HepG2 (cell line): ENCODE results near the gene ZNF624. TPM values are rescaled to one million over a fixed set of nuclear protein-coding genes. Genes with fewer than 3 reads are reported as not detected.

Experiments used
- RXRB ChIP-seq: IDR thresholded peaks from 2 replicates; pipeline ENCODE4 v1.6.1; 2016; ENCODE audit warnings: borderline replicate concordance, missing genetic modification reagents, missing compliant biosample characterization
- XBP1 ChIP-seq: sonication (generic); formaldehyde crosslinking; IDR thresholded peaks from 2 replicates; pipeline ENCODE4 v1.5.0; 2020; ENCODE audit warnings: missing genetic modification reagents
- polyA plus RNA-seq, 8 experiments: library from polyadenylated mRNA; depleted of rRNA in 3 of 8; stranded (reverse) in 7 of 8; unstranded in 1 of 8; fragments of >200 nt; fragmentation: Illumina TruSeq in 4 of 8; extraction: Trizol in 4 of 8; gene quantifications; 2 replicates each; pipeline versions ENCODE4 v1.2.1 to v1.2.3, GENCODE V29; 2011 to 2016; ENCODE audit warnings: low read depth in 4 of 8, missing spikeins in 1 of 8, mixed read lengths in 1 of 8; ENCODE audit not compliant: insufficient read depth in 1 of 8
- small RNA-seq, 3 experiments: library from RNA; depleted of rRNA; stranded (forward); fragments of <200 nt; gene quantifications; one replicate each; pipeline ENCODE3, GENCODE V24; 2012; ENCODE audit warnings: low read depth in 2 of 3, low replicate concordance in 1 of 3; ENCODE audit not compliant: insufficient read length in 3 of 3, insufficient read depth in 2 of 3
- total RNA-seq, 5 experiments: library from RNA; depleted of rRNA; stranded (reverse); fragments of >200 nt; fragmentation: Illumina TruSeq; extraction: Trizol; gene quantifications; 2 replicates each; pipeline ENCODE4 v1.2.3, GENCODE V29; 2016; ENCODE audit warnings: low read depth in 1 of 5

Gene ZNF624
- total and polyA plus RNA-seq, 2 of the 13 experiments (the other 11 are each of a cell fraction or from before 2014, with no cell fraction given), result 0.75 to 3.5 TPM

- TF ChIP-seq RXRB, result no peak
- no peak for TF ChIP-seq XBP1 (CRISPR knock-in tag)
Measured at GRCh38 chr17:16573466-16573865, 80.2 kb downstream of the ZNF624 start (continued).

Small RNAs within 50 kb of the gene (small RNA-seq; reads per million reads assigned to genes)
- 0 reads per million in 3 experiments for gene RNU6-405P

Other genes with a start within 250 kb of the ZNF624 start
- 7.3 and 13.6 TPM in 2 replicates for gene TRPV2, start 238.3 kb downstream of the ZNF624 start, total RNA-seq (2016; rRNA removed; fragmentation: Illumina TruSeq; extraction: Trizol)
- gene TRPV2, start 238.3 kb downstream of the ZNF624 start, polyA plus RNA-seq (2011; rRNA removed), result 21.3 and 37.6 TPM in 2 replicates
- 0.06 TPM in 1 of 2 replicates, not detected in the other for gene LRRC75A, start 161.7 kb downstream of the ZNF624 start, total RNA-seq (2016; rRNA removed; fragmentation: Illumina TruSeq; extraction: Trizol)
- gene LRRC75A, start 161.7 kb downstream of the ZNF624 start, polyA plus RNA-seq (2011; rRNA removed), result 0.03 and 0.18 TPM in 2 replicates
- gene ZNF287, start 84.6 kb downstream of the ZNF624 start, total RNA-seq (2016; rRNA removed; fragmentation: Illumina TruSeq; extraction: Trizol), result 0.06 TPM in 1 of 2 replicates, not detected in the other
- gene ZNF287, start 84.6 kb downstream of the ZNF624 start, polyA plus RNA-seq (2011; rRNA removed), result 0.04 and 0.21 TPM in 2 replicates
- 0.09 TPM in 1 of 2 replicates, not detected in the other for gene CCDC144A, start 36.4 kb upstream of the ZNF624 start, total RNA-seq (2016; rRNA removed; fragmentation: Illumina TruSeq; extraction: Trizol)
- not detected in 2 replicates for gene CCDC144A, start 36.4 kb upstream of the ZNF624 start, polyA plus RNA-seq (2011; rRNA removed)